Panc1 (cell line): ENCODE data around the gene HSDL1. TPM values are rescaled to one million over a fixed set of nuclear protein-coding genes. Genes with fewer than 3 reads are reported as not detected.

ENCODE experiments used
- ATAC-seq: fragments of 200-7000 bp; cut with Tn5 transposase; 2 replicates; pipeline ENCODE4 v1.9.1; 2020; ENCODE audit warnings: mild to moderate bottlenecking, moderate library complexity
- BruUV-seq: library from RNA; stranded (reverse); fragments of 400-500 nt; replicated peaks from 2 replicates; lab custom pipeline; 2021; lab: Mats Ljungman, UMichigan
- CTCF ChIA-PET: fragments of 300-600 bp; sonication (Branson Sonifier 250); formaldehyde crosslinking; loops from one replicate; lab custom pipeline; 2022; ENCODE audit warnings: antibody characterized with exemption; lab: Charles Lee
- POLR2A ChIA-PET: fragments of 300-600 bp; sonication (Branson Sonifier 250); formaldehyde crosslinking; loops from one replicate; lab custom pipeline; 2022; ENCODE audit warnings: antibody characterized with exemption; lab: Charles Lee
- DNase-seq: peaks from one replicate; pipeline ENCODE4 v3.0.0-alpha.2; 2010; ENCODE audit warnings: low read depth, low spot score
- H3K27ac ChIP-seq: 2 replicates; pipeline ENCODE4 v1.5.1; 2011; ENCODE audit warnings: mild to moderate bottlenecking, low read length, inconsistent platforms
- H3K27me3 ChIP-seq: fragments of 200-500 bp; sonication (Bioruptor generic); 2 replicates; pipeline ENCODE4 v1.6.0; 2014; ENCODE audit warnings: low read length, inconsistent platforms; ENCODE audit not compliant: control insufficient read depth, insufficient read depth
- H3K36me3 ChIP-seq: fragments of 200-500 bp; sonication (Bioruptor generic); 2 replicates; pipeline ENCODE4 v1.5.1; 2014; ENCODE audit warnings: inconsistent platforms, mild to moderate bottlenecking, low read length, moderate library complexity; ENCODE audit not compliant: control insufficient read depth, insufficient read depth
- H3K4me1 ChIP-seq: 2 replicates; pipeline ENCODE4 v1.5.1; 2011; ENCODE audit warnings: inconsistent platforms, mild to moderate bottlenecking, low read length, moderate library complexity; ENCODE audit not compliant: control insufficient read depth, insufficient read depth
- H3K4me3 ChIP-seq, 2 experiments: 2 replicates each; pipeline ENCODE4 v1.5.1; 2011 to 2012; ENCODE audit warnings: low read depth in 2 of 2, low read length in 2 of 2, mild to moderate bottlenecking in 2 of 2, inconsistent platforms in 1 of 2, moderate library complexity in 1 of 2
- H3K9me3 ChIP-seq: fragments of 200-500 bp; sonication (Bioruptor generic); 2 replicates; pipeline ENCODE4 v1.5.1; 2014; ENCODE audit warnings: low read depth, mild to moderate bottlenecking, inconsistent platforms, low read length, moderate library complexity; ENCODE audit not compliant: control insufficient read depth, insufficient read depth
- CTCF ChIP-seq: fragments of 450-650 bp; IDR thresholded peaks from 2 replicates; pipeline ENCODE4 v1.5.1; 2017; ENCODE audit warnings: mild to moderate bottlenecking
- POLR2AphosphoS5 ChIP-seq: IDR thresholded peaks from 2 replicates; pipeline ENCODE4 v1.6.1; 2012; ENCODE audit warnings: mild to moderate bottlenecking, low read depth, low read length, moderate library complexity
- SIN3A ChIP-seq: IDR thresholded peaks from 2 replicates; pipeline ENCODE4 v1.6.1; 2012; ENCODE audit warnings: low read depth, mild to moderate bottlenecking, low read length, moderate library complexity, borderline replicate concordance; ENCODE audit not compliant: insufficient read depth
- TCF7L2 ChIP-seq: IDR thresholded peaks from 2 replicates; pipeline ENCODE4 v1.6.1; 2011; ENCODE audit warnings: mild to moderate bottlenecking, low read depth, low read length, inconsistent platforms
- in situ Hi-C: cut with HindIII; loops from 2 replicates; pipeline ENCODE4 v1.10.0; 2016; ENCODE audit warnings: low sequenced_read_pairs, low pct_unique_long_range_greater_than_20kb
- intact Hi-C: fragments of 100-400 bp; cut with micrococcal nuclease; formaldehyde crosslinking; loops from one replicate; pipeline ENCODE4 v1.10.0; 2022; ENCODE audit not compliant: unreplicated experiment
- total RNA-seq: library from RNA; stranded (reverse); gene quantifications from one replicate; pipeline ENCODE4 v1.2.1, GENCODE V29; 2021; ENCODE audit not compliant: unreplicated experiment
- TF ChIP-seq, protein P1 (sequence below), 2 experiments: IDR thresholded peaks; 2 replicates each; pipeline ENCODE4 v1.6.1; 2011 to 2012; ENCODE audit warnings: low read depth in 2 of 2, control low read depth in 1 of 2, low read length in 1 of 2, mild to moderate bottlenecking in 1 of 2, moderate library complexity in 1 of 2; ENCODE audit not compliant: insufficient read depth in 1 of 2

Gene HSDL1
- total RNA-seq, 1 experiment from 2014 or later: 24.6 TPM

DNA sequence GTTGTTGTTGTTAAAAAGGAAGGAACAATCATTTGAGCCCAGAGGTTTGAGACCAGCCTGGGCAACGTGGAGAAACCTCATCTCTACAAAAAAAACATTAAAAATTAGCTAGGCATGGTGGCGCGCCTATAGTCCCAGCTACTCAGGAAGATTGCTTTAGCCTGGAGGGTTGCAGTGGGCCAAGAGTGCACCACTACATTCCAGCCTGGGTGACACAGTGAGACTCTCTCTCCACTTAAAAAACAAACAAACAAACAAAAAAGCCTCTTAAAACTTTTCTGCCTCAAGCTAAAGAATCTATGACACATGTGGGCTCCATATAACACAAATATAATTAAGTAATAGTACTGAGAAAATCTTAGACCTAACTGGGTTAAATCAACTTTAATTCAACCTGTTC lies 40.7 kb downstream of the HSDL1 start:
- ChIA-PET POLR2A (no interaction called here), CTCF (interaction anchor here (0.6 kb wide), 1 partner anchor 40 kb away, joined by 6 read pairs; no protein-coding TSS in a partner anchor)
- H3K4me1 ChIP-seq: peaks cover 8% of the 10 kb centered on the region
- DNase-seq (no peak), ATAC-seq (no peak)
- no peak overlapping the region for H3K4me3 ChIP-seq
- intact Hi-C loops: no loop called here
- H3K9me3 ChIP-seq: no peaks in the 10 kb centered on the region
- no TSS peak for BruUV-seq
- no peaks in the 10 kb centered on the region; the same call in 1 of the 2 replicates for H3K36me3 ChIP-seq
- H3K27ac ChIP-seq: no peak overlapping the region
- no peaks in the 10 kb centered on the region for H3K27me3 ChIP-seq
- in situ Hi-C loops: no loop called here
- TF ChIP-seq SIN3A (no peak), CTCF (no peak), TCF7L2 (no peak), POLR2AphosphoS5 (no peak)
- TF ChIP-seq, protein P1, sequence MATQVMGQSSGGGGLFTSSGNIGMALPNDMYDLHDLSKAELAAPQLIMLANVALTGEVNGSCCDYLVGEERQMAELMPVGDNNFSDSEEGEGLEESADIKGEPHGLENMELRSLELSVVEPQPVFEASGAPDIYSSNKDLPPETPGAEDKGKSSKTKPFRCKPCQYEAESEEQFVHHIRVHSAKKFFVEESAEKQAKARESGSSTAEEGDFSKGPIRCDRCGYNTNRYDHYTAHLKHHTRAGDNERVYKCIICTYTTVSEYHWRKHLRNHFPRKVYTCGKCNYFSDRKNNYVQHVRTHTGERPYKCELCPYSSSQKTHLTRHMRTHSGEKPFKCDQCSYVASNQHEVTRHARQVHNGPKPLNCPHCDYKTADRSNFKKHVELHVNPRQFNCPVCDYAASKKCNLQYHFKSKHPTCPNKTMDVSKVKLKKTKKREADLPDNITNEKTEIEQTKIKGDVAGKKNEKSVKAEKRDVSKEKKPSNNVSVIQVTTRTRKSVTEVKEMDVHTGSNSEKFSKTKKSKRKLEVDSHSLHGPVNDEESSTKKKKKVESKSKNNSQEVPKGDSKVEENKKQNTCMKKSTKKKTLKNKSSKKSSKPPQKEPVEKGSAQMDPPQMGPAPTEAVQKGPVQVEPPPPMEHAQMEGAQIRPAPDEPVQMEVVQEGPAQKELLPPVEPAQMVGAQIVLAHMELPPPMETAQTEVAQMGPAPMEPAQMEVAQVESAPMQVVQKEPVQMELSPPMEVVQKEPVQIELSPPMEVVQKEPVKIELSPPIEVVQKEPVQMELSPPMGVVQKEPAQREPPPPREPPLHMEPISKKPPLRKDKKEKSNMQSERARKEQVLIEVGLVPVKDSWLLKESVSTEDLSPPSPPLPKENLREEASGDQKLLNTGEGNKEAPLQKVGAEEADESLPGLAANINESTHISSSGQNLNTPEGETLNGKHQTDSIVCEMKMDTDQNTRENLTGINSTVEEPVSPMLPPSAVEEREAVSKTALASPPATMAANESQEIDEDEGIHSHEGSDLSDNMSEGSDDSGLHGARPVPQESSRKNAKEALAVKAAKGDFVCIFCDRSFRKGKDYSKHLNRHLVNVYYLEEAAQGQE (IDR thresholded peaks at IDR 0.05; ENCODE audit: insufficient read depth in 1 of 2, low read depth in 2 of 2, low read length in 1 of 2): no peak

GRCh38 chr16:84103678-84104077 lies 41.3 kb downstream of the HSDL1 start:
- ChIA-PET CTCF (interaction anchor here (0.6 kb wide), 1 partner anchor 40 kb away, joined by 6 read pairs; no protein-coding TSS in a partner anchor), POLR2A (no interaction called here)
- H3K27me3 ChIP-seq: no peaks in the 10 kb centered on the region
- no peaks in the 10 kb centered on the region for H3K9me3 ChIP-seq
- intact Hi-C loops (no loop called here), in situ Hi-C loops (no loop called here)
- H3K27ac ChIP-seq: no peak overlapping the region
- no peaks in the 10 kb centered on the region; the same call in 1 of the 2 replicates for H3K36me3 ChIP-seq
- no peak for ATAC-seq
- H3K4me3 ChIP-seq: no peak overlapping the region
- no TSS peak for BruUV-seq
- TF ChIP-seq CTCF: no peak
- no peak for TF ChIP-seq TCF7L2
- TF ChIP-seq POLR2AphosphoS5: no peak
- TF ChIP-seq, protein P1 (IDR thresholded peaks at IDR 0.05; ENCODE audit: insufficient read depth in 1 of 2, low read depth in 2 of 2, low read length in 1 of 2): no peak
- TF ChIP-seq SIN3A: no peak
- H3K4me1 ChIP-seq: peaks cover 8% of the 10 kb centered on the region
- DNase-seq: no peak
